GM19239 (cell line): ENCODE data around the gene OR13F1.
"Not testable (repeated sequence)": the region's sequence is repeated elsewhere in the genome, so short reads cannot be mapped to it uniquely, and the experiment has no call there.

Experiments
- DNase-seq: peaks from one replicate; pipeline ENCODE4 v3.0.0; 2011; ENCODE audit warnings: low spot score; ENCODE audit not compliant: insufficient read length
- FAIRE-seq: peaks from 2 replicates; lab custom pipeline; 2011; peaks lifted over from hg19 to GRCh38; lab: Jason Lieb, UNC

Gene OR13F1, protein sequence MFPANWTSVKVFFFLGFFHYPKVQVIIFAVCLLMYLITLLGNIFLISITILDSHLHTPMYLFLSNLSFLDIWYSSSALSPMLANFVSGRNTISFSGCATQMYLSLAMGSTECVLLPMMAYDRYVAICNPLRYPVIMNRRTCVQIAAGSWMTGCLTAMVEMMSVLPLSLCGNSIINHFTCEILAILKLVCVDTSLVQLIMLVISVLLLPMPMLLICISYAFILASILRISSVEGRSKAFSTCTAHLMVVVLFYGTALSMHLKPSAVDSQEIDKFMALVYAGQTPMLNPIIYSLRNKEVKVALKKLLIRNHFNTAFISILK

DNA sequence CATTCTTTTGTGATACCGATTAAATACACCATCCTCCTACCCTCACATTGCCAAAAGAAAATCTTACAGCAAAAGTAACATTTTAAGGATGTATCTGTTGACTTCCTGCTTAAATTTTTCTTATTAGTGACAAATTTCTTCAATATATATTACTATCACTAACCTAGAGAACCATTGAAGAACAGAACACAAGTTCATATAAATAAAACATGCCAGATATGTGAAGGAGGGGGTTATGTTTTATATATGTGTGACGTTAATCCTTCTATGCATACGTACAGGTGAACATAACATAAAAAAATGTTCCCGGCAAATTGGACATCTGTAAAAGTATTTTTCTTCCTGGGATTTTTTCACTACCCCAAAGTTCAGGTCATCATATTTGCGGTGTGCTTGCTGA is at the start of gene OR13F1:
Gene OR13F1 (plus strand): TSS at position 301 of the 400 bp plus-strand sequence. CDS start 0 bp downstream, at position 301.
- FAIRE-seq, result no peak
- DNase-seq, result no peak

DNA sequence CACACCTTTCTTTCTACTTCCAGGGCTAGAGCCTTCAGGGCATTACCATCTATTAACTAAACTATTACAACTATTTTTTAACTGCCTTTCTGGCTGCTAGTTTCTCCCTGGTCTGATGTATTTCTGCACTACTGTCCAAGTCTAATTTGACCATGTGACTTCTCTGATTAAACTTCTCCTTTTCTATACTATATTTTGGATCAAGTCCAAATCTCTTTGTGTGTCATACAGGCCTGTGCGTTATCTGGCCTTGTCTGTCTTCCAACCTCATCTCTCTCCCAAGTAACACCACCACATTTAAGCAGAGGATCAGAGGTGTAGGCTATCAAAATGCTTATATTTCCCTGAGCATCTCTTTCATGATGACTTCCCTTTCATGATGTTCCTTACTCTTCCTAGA is 47.2 kb upstream of the OR13F1 start:
- no peak for FAIRE-seq
- DNase-seq, result no peak

DNA sequence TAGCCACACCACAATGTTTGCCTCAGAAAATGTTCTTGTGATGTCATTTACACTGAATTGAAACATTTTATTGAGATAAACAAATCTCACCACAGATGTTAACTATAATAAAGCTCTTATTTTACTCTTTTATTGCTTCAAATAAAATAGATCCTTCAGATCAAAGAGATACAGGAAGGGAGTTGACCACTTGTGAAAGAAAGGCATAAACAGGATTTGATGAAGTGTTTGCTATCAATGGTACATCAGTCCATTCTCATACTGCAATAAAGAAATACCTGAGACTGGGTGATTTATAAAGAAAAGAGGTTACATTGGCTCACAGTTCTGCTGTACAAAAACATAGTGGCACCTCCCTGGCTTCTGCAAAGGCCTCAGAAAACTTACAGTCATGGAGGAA is 40.2 kb upstream of the OR13F1 start:
- DNase-seq, result no peak
- FAIRE-seq, result no peak

- DNase-seq, result no peak
- FAIRE-seq, result no peak
These were observed 35.8 kb upstream of the OR13F1 start for GRCh38 chr9:104468261-104468660.

GRCh38 chr9:104482921-104483570 is 21.0 kb upstream of the OR13F1 start:
- FAIRE-seq, result no peak
- no peak for DNase-seq

- DNase-seq (no peak), FAIRE-seq (no peak)
These were observed 19.0 kb upstream of the OR13F1 start for GRCh38 chr9:104485014-104485413.

GRCh38 chr9:104494808-104495207 is 9.3 kb upstream of the OR13F1 start:
- FAIRE-seq (no peak), DNase-seq (no peak)

DNA sequence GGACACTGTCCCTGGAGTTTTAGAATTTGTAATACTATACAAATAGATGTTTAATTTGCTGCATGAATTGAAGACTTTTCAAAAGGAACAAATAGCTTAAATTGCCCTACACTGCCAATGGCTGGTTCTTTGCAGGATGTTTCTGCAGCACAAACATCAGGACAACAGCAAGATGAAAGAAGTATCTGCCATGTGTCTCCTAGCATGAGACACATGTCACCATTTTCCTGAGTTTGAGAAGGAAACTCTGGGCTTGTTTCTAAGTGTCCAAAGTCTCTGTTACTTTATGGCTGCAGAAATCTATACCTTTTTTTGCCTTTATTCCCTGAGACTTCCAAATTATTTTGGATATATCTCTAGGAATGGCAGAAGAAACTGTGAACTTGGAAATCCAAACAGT is 623 bp upstream of the OR13F1 start:
- FAIRE-seq, result no peak
- DNase-seq, result no peak

DNA sequence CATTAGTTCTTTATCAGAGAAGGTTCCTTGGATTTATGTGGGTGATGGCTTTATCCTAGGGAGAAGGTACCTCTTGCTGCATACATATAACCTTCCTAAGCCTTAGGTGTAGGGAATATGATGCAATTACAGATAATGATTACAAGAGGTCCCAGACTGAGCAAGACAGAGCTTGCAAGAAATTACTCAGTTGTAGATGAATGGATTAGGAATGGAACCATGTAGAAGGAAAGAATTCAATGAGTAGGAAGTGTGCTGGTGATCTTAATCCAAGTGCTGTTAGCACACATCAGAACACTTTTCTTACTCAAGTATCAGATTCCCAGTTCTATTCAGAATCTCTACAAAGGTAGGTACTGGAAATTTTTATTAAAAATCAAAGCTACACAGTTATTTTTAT is 2.5 kb downstream of the OR13F1 start:
- FAIRE-seq, result no peak
- no peak for DNase-seq

DNA sequence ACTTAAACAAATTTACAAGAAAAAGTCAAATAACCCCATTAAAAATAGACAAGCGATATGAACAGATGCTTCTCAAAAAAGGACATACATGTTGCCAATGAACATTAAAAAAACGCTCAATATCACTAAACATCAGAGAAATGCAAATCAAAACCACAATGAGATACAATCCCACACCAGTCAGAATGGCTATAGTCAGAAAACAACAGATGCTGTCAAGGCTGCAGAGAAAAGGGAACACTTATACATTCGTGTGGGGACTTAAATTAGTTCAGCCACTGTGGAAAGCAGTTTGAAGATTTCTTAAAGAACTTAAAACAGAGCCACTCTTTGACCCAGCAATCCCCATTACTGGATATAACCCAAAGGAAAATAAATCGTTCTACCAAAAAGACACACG is 10.8 kb downstream of the OR13F1 start:
- DNase-seq (no peak), FAIRE-seq (no peak)

GRCh38 chr9:104520241-104520640 is 16.2 kb downstream of the OR13F1 start:
- not testable (repeated sequence) for FAIRE-seq, DNase-seq

DNA sequence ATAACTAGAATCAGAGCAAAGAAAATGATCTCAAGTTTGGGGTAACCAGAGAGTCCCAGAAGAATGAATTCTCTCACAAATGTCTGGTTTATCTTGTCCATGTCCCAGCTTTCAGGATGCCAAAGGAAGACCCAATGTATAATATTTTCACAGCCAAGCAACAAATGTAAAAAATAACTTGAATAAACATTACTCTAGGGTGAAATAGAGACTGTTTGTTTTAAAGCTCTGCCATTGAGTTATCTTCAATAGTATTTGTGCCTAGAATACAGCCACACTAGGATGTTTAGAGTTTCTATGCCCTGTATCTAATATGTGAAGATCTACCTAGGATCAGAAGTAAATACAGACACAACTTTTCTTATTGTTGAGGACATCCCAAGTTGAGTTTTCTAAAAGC is 23.0 kb downstream of the OR13F1 start, which contains the start of gene OR13C4:
Gene OR13C4 (minus strand): TSS at position 101 of the 400 bp plus-strand sequence. CDS start 0 bp downstream, at position 101.
- DNase-seq (no peak), FAIRE-seq (no peak)

DNA sequence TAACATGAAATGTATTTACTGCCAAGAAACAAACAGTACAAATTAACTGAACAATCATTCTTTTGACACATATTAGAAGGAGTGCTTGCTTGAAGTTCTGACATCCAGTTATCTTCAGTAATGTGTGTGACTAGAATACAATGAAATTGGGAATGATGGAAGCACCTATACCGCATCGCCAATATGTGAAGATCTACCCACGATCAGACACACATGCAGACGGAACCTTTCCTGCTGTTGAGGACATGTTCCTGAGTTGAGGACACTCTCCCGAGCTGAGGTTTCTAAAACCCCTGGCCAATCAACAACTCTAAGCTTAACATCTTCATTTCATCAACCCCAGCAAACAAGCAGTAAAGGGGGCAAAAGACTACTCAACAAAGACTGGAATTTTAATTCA is 32.7 kb downstream of the OR13F1 start, which contains the start of gene OR13C3:
Gene OR13C3 (minus strand): TSS at position 101 of the 400 bp plus-strand sequence. CDS start 133 bp downstream, outside the sequence.
- no peak for FAIRE-seq
- DNase-seq, result no peak

DNA sequence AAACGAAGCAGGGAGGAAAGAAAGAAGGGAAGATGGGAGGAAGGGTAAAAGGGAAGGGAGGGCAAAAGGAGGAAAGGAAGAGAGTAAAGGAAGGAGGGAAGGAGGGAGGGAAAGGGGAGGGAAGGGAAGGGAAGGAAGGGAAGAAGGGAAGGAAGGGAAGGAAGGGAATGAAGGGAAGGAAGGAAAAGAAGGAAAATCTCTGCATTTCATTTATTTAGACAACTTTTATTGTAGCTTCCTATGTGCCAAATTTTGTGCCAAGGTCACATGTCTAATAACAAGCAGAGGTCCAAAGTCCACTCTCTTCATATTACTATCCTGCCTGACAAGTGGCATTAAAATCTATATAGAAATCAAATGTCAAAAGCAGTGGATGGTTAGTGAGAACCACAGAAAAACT is 35.2 kb downstream of the OR13F1 start:
- DNase-seq, result no peak
- no peak for FAIRE-seq

GRCh38 chr9:104544644-104545043 is 40.6 kb downstream of the OR13F1 start:
- FAIRE-seq (no peak), DNase-seq (no peak)

DNA sequence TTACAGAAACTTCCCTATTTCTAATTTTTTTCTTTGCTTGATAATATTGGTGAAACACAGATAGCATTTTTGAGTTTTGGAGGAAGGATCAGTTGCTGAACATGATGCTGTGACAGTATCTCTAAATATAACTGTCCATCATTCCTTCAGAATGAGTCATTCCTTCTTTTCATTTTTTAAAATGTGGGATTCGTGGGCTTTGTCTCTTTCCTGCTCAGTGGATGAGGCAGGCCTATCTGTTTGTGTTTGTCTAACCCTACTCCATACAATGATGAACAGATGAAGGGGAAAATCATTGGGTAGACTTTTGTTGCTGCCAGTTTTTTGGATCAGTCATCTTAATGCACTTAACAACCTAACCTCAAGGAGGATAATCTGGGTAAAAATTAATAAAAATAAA is 49.2 kb downstream of the OR13F1 start:
- no peak for FAIRE-seq
- no peak for DNase-seq
